Measurements from ENCODE around the gene EIF2A.

DNA sequence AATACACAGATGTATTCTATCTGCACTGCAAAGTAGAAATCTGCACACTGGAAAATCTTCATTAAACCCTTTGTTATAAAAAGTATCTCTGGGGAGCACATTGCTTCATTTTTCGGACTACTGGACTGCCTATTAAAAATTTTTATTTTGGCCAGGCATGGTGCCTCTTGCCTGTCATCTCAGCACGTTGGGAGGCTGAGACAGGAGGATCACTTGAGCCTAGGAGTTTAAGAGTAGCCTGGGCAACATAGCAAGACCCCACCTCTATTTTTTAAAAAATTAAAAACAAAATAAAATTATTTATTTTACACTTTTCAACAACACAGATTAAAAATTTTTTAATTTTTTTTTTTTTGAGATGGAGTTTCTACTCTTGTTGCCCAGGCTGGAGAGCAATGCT lies 6.3 kb upstream of the EIF2A start:
- TF ChIP-seq, protein P1, sequence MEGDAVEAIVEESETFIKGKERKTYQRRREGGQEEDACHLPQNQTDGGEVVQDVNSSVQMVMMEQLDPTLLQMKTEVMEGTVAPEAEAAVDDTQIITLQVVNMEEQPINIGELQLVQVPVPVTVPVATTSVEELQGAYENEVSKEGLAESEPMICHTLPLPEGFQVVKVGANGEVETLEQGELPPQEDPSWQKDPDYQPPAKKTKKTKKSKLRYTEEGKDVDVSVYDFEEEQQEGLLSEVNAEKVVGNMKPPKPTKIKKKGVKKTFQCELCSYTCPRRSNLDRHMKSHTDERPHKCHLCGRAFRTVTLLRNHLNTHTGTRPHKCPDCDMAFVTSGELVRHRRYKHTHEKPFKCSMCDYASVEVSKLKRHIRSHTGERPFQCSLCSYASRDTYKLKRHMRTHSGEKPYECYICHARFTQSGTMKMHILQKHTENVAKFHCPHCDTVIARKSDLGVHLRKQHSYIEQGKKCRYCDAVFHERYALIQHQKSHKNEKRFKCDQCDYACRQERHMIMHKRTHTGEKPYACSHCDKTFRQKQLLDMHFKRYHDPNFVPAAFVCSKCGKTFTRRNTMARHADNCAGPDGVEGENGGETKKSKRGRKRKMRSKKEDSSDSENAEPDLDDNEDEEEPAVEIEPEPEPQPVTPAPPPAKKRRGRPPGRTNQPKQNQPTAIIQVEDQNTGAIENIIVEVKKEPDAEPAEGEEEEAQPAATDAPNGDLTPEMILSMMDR (IDR thresholded peaks at IDR 0.05): no peak
- TF ChIP-seq POLR2A (IDR thresholded peaks at IDR 0.05): no peak

Measured in thyroid gland (tissue), 4 donors.